Stimulated activated CD4-positive, alpha-beta T cell treated with anti-CD3 and anti-CD28 coated beads, TNF-alpha, amount 100 ng/mL, for 24 hours (primary cell): ENCODE data around the gene NEDD9.
A peak's percentile ranks its signal among the peaks of the same experiment; 100 is the strongest.

Experiments
- DNase-seq, 3 experiments: peaks; one replicate each; pipeline ENCODE4 v3.0.0-alpha.2; 2020; ENCODE audit warnings: low read depth in 3 of 3

The NEDD9 gene, protein sequence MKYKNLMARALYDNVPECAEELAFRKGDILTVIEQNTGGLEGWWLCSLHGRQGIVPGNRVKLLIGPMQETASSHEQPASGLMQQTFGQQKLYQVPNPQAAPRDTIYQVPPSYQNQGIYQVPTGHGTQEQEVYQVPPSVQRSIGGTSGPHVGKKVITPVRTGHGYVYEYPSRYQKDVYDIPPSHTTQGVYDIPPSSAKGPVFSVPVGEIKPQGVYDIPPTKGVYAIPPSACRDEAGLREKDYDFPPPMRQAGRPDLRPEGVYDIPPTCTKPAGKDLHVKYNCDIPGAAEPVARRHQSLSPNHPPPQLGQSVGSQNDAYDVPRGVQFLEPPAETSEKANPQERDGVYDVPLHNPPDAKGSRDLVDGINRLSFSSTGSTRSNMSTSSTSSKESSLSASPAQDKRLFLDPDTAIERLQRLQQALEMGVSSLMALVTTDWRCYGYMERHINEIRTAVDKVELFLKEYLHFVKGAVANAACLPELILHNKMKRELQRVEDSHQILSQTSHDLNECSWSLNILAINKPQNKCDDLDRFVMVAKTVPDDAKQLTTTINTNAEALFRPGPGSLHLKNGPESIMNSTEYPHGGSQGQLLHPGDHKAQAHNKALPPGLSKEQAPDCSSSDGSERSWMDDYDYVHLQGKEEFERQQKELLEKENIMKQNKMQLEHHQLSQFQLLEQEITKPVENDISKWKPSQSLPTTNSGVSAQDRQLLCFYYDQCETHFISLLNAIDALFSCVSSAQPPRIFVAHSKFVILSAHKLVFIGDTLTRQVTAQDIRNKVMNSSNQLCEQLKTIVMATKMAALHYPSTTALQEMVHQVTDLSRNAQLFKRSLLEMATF

DNA sequence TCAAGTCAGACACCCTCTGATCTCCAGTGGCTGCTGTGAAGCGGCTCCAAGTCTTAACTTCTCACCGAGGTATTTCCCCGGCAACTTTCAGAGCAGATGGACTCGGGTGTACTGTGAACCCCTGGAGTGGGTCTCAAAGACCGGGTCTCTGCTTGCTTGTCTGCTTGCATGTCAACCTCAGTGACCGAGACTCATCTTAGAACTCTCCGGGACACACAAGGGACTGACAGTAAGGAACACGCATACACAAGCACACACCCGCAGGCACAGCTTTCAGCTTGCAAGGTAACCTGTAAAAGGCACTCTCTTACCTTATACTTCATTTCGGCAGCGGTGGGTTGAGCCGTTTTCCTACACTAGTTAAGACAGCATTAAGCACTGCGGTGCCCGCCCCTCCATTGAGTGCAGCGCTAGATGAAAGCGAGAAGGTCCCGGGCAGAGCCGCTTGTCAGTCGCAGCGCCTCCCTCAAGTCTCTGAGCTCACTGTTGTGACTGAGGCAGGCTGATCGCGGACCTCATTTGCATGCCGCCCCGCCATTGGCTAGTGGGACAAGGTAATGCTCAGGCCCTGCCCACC lies at the start of gene NEDD9:
Gene NEDD9 (minus strand): TSS at position 476 of the 577 bp plus-strand sequence. CDS start 153 bp downstream, at position 323.
- peak; percentile 86 to 94 (median 92) for DNase-seq

DNA sequence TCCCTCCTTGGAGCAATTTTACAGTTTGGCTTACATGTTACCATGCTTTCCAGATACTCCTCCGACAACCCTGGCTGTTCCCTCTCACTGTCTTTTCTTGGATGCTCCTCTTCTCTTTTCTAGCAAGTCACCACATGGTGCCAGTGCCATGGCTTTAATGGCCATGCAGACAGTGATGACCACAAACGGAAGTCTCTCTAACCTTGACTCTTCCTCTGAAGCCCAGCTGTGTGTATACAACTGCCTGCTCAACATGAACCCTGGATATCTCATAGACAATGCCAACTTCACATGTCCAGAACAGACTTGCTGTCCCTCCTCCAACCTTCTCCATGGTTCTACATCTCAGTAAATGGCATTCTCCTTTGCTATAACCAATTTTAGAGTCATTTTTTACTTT lies 49.8 kb upstream of the NEDD9 start:
- no peak for DNase-seq

DNA sequence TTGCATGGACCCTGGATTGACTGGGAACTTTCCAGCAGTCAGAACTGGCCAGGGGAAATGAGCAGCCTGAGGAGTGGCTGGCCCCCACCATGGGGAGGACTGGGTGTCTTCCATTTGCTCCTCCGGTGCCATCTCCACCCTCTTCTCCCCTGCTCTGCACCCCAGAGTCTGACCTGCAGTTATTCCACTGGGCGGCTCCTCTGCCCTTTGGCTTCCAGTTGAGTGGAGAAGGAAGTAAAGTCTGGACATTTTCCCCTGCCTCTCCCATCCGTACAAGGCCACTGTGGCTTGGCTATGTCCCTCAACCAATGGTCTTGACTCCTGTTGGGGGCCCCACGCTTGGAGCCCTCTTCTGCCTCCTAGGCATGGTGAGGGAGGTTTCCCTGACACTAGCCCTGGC lies 47.9 kb upstream of the NEDD9 start:
- DNase-seq: no peak

DNA sequence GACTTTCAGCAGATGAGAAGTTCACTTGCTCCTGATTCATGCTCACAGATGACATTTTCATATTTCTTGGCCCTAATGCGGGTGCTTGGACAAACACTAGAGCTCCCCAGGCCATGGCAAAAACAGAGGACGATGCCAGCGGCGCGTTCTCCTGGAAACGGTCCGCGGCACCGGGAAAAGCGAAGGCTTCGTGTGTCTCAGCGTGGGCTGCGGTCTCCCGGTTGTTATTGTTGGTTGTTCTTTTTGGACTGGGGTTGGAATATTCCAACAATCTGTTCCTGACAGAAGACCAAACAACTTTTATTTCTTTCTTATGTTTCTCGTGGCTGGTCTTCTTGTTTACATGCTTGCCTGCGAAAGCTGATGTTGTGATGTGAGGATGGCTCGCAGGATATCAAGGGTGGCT lies 46.8 kb upstream of the NEDD9 start:
- no peak for DNase-seq

DNA sequence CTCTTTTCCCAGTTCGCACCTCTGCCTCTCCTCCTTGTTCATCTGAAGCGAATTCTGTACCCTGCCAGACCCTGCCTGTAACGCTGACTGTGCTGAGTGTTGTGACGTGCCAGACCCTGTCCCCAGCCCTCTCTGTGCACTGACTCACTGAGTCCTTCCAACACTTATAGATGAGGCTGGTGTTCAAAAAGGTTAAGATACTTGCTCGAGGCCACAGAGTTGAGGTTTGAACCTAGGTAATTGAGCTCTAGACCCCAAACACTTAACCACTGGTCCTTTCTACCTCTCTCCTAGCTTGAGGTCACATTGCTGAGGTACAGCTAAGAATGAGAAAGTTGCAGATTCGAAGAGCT lies 45.7 kb upstream of the NEDD9 start:
- peak in 1 of 3 experiments; percentile 5 for DNase-seq

DNA sequence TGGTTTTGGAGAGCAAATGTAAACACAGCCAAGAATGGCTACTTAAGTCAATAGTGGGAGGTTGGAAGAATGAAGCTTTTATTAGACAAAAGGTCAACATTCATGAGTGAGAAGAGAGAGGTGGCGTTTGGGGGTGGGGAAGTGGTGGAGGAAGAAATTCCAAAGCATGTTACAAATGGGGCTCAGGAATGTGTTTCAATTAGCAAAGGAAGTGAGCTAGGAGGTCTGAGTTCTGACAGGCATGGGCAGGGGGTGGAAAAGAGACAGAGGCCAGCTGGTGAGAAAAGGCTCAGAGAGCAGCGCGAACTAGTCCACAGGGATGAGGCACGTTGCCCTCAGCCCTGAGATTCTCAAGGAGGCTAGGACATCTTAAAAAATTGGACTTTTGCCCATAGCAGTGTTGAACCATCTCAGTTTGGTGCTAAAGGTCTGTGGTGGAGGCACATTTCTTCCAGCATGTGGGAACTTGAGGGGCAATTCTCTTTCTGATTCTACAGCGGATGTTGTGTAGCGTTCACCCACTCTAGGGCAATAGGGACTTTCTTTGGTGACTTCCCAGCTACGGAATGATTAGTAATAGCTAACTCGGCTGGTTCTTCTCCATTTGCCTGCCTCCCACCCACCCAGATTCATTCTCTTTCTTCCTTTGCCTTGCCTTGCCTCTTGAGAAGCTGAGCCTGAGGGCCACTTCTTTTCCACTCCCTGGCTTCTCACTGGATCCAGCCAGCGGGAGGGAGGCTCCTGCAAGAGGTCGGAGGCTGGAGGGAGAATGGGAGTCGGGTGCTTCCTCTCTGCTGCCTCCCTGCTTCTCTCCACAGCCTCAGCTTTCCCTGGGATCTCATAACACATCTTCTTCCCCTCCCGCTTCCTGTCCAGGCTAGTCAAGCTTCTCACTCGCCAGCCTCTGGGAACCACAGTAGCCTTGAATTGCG lies 45.1 kb upstream of the NEDD9 start:
- DNase-seq: peak in 1 of 3 experiments; percentile 26

DNA sequence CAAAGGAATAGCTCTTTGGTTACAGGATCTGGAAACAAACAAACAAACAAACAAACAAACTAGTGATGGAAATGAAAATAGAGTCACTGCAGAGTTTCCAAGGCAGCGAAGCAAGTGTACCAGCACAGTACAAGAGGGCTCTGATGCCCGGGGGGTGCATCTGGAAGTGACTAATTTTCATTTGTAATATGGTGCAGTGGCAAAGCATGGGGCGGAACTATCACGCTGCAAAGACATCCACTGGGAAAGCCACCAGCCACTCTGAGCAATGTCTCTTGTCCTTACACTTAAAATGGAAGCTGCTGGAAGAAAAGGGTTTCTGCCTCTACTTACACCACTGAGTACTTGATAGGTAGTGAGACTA lies 44.4 kb upstream of the NEDD9 start:
- no peak for DNase-seq

DNA sequence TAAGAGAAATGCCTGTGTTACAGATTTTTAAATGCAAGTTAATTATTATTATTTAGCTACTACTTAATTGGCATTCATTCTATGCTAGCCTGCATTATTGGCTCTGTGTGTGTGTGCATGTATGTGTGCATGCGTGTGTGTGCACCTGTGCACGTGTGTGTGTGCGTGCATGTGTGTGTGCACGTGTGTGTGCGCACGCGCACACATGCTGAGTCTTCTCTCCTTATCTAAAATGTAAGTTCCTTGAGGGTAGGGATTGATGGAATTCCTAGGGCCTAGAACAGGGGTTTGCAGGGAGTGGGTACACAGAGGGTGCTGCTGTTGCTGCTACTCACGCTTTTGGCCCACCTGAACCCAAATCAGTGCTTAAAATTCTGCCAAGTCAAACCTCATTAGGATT lies 43.8 kb upstream of the NEDD9 start:
- DNase-seq: no peak

DNA sequence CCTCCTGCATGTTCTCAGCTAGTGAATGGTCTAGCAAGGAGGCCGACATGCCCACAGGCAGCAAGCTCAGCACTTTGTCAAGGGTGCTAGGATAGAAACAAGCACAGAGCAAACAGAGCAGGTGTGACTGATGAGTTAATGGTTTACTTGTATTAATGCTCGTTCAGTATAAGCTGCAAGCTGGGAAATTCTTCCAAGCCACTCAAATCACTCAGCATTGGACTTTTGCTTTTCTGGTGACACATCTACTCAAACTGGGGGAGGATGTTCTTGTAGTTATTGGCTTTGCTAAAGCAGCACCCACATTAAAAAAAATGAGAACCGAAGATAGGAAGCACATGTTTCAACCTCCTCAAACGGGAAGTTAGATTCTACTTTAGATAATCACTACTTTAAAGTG lies 43.1 kb upstream of the NEDD9 start:
- peak in 1 of 3 experiments; percentile 1 for DNase-seq

DNA sequence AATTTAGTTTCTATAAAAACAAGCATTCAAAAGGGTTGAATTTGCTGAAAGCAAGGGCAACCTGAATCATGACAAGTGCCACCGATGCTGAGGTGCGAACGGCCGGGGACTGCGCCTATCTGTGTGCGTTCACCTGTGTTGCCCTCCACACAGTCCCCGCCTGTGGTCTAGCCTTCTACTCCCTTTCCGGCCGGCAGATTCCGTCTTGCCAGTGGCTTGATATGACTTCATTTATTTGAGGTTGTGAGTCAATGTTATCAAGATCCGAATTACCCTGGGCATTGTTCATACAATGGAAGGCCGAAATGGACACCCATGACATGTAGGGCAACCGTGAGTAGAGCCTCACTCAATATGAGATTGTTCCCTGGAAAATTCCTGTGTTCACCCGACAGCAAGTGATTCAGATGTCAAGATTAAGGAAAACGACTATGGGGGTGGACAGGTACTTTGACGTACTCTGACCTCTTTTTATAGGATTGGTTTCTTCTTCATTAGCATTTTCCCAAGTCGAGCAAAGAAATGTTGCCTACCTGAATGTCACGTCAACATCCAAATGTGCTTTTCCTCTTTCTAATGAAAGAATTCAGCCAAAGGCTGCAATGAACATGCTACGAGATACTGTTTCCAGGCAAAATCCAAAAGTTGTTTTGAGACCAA lies 41.1 kb upstream of the NEDD9 start:
- DNase-seq: no peak

DNA sequence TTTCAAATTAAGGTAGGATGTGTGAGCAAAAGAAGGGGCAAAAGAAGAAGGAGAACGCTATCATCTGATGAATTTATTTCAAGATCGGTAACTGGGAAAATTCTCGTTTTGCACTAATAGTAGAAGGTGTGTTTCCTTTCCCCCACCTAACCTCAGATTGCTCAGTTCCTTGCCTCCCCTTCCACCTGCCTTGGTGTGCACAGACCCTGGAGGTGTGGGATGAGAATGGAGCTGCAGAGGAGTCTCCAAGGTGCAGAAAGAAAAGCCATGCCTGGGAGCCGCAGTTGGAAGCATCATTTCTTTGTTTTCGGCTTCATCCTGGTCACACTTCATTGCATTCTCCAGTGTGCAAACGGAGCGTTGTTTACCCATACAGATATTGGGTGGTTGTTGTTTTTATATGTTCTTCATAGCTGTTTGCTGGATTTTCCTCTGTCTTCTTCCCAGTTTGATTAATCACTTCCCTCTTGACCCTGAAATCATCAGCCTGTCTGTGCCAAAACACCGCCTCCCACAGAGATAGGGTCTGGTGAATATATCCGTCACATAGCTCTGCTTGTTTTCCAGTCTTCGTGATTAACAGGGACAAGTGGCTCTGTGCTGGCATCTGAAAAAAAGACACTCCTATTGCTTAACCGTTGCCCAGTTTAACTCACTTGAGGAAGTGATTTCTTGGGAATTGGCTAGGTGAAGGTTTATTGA lies 40.2 kb upstream of the NEDD9 start:
- no peak for DNase-seq

DNA sequence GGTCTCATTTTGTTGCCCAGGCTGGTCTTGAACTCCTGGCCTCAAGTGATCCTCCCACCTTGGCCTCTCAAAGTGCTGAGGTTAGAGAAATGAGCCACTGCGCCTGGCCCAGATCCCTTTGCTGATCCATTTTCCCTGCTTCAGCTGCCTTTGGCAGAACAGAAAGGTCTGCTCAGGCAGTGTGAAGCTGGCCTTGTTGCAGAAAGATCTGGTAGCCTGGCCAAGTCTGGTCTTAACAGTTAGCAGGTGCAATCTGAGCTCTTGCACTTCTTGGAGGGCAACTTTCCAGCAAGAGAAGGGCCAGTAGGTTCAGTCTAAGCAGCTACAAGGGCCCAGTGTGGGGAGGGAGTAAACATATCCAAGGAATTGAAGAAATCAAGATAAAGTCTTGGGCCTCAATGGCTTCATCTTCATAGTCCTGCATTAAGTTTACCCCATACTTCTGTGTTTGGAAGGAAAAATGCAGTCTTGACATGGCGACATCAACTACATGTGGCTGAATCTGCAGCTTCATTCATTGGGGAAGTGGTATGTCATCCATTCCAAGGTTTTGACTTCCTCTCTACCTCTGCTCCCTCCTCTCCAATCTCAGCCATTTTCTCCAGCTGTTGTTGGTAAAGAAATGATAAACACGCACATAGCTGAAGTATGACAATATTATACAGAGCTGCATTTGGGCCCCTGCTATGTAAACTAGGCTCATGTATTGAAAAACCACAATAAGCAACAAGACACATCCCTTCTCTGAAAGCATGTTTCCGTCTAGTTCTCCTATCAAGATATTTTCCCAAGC lies 39.0 kb upstream of the NEDD9 start:
- no peak for DNase-seq

DNA sequence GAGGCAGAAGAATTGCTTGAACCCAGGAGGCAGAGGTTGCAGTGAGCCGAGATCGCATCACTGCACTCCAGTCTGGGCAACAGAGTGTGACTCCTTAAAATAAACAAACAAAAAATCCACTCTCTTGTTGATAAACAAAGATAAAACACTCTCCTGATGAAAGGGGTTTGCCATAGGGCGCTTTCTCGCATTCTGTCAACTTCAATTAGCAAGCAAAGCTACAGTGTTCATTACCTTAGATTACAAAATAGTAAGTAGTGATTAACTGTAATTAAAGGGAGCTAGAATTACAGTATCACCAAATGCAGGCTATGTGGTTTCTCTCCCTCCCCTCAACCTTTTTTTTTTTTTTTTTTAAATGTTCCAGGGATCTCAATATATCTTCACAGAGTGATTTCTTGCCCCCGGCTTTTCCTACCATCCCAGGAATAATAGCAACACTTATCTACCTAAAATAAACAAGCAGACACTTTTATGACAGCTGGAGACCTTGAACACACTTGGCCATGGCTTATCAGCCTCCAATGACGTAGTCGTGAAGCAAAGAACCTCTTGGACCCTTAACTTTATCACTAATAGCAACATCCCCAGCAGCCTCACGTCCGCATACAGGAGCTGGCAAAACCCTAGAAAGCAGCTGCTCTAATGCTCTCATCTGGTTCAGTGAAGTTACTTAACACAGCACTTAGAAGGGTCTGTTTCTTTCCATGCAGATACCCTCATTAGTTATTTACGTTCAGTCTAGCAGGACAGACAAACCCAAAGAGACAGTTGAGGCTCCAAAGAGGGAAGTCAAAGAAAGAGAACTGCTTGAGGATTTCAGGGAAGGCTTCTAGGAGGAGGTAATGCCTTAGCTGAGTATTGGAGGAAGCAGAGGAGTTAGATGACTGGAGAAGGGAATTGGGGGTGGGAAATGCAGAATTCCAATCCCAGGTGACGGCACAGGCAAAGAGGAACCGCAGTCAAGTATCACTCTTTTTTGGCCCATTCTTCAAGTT lies 37.9 kb upstream of the NEDD9 start:
- no peak for DNase-seq

DNA sequence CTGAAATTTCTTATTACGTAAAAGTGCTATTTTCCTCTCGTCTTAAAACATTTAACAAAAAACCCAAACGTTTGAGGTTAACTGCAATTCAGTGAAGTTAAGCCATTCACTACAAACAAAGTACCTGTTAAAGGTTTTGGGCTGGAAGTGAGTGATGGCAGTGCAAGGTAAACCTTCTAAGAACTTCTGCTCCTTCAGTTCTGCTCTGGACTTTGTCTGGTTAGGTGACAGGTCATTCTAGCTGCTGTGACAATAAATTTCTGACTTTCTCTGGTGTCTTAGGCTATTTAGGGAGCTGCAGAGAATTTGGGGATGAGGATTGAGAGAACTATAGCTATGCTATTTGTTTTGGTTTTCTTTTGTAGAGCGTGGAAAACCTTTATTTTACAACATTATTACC lies 36.5 kb upstream of the NEDD9 start:
- DNase-seq: no peak

DNA sequence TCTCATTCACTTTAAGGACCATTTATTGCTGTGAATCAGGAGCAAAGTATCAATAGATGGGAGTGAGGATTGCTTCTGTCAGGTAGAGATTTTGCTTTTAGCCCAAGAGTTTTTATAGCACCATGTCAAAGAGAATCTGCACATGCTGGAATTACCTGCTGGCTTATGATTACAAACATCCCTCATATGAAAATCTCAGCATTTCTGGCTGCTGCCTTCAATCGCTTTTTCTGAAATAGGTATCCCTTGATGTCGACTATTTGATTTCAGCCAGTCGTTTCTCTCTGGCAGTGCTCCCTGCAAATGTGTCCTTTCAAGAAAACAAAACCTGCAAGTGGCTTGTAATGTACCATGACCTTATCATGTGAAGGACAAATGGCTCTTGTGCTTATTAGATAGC lies 34.5 kb upstream of the NEDD9 start:
- DNase-seq: no peak

DNA sequence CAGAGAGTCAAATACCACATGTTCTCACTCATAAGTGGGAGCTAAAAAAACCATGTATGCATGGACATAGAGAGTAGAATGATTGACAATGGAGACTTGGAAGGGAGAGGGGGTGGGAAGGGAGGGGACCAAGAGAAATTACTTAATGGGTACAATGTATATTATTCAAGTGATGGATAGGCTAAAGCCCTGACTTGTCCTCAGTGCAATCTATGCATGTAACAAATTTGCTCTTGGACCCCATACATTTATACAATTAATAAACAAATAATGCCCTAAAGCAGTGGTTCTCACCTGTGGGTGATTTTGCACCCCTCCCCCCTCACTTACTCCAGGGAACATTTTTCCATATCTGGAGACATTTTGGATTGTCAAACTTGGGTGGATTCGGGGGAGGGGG lies 33.5 kb upstream of the NEDD9 start:
- no peak for DNase-seq

DNA sequence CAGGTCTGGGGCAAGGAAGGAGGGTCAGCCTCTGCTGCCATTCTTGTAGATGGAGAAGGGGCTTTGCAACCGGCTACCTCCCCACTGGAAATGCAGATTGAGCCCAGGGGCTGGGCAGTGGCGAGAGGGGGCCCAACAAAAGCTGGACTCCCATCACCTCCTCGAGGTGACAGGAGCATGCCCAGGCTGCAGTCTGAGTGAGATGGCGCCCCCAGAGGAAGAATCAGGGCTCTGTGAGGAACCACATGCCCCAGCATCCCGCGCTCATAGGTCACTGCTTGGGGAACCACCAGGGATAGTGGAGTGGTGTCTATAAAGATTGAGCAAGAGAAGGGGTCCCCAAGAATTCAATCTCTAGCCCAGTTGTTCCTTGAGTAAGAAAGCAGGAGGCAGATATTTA lies 31.6 kb upstream of the NEDD9 start:
- DNase-seq: no peak

DNA sequence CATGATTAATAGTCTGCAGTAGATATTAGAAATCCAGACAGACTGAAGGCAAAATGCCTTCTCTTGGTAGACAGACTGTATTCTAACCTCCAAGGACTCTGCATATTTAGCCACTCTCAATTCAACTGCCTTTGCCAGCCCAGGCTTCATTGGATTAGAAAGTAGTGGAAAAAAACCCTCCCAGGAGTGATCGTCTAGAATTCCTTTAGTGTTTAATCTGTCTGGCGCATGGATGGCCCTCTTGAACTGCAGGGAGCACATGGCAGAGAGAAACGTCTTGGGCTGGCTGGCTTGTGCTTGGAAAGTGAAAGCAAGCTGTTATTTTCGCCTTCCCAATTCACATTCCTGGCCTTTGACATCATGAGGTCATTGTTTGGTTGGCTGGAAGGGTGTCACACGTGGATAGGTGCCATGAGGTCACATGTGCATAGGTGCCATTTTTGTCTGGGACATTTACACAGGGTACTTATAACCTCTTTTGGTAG lies 30.9 kb upstream of the NEDD9 start:
- no peak for DNase-seq
